Progenitor cell of endocrine pancreas (in vitro differentiated cells): ENCODE results near the gene STARD9. TPM values are rescaled to one million over a fixed set of nuclear protein-coding genes. Genes with fewer than 3 reads are reported as not detected.

ENCODE experiments used
- DNase-seq: peaks from one replicate; pipeline ENCODE4 v3.0.0; 2021; ENCODE audit warnings: low spot score; ENCODE audit not compliant: unreplicated experiment
- H3K27ac Mint-ChIP-seq: 2 replicates; pipeline ENCODE4 v1.8.0; 2021; ENCODE audit warnings: mild to moderate bottlenecking, moderate library complexity, mixed read lengths
- H3K27me3 Mint-ChIP-seq: 2 replicates; pipeline ENCODE4 v1.8.0; 2021; ENCODE audit warnings: mixed read lengths
- H3K36me3 Mint-ChIP-seq: 2 replicates; pipeline ENCODE4 v1.8.0; 2022; ENCODE audit warnings: mixed read lengths; ENCODE audit not compliant: insufficient read depth
- H3K4me1 Mint-ChIP-seq: 2 replicates; pipeline ENCODE4 v1.8.0; 2021; ENCODE audit warnings: low read depth, mixed read lengths
- H3K4me3 Mint-ChIP-seq: 2 replicates; pipeline ENCODE4 v1.8.0; 2021; ENCODE audit warnings: low read depth, mild to moderate bottlenecking, moderate library complexity, mixed read lengths
- H3K9me3 Mint-ChIP-seq: 2 replicates; pipeline ENCODE4 v1.8.0; 2021; ENCODE audit warnings: low read depth, mixed read lengths
- CTCF ChIP-seq: fragments of 200-600 bp; sonication (generic); IDR thresholded peaks from one replicate; pipeline ENCODE4 v1.5.0; 2021; ENCODE audit warnings: antibody characterized with exemption, mild to moderate bottlenecking; ENCODE audit not compliant: unreplicated experiment
- total RNA-seq: library from RNA; stranded (reverse); gene quantifications from 2 replicates; pipeline ENCODE4 v1.2.1, GENCODE V29; 2021

The STARD9 gene
- total RNA-seq, 1 donor from 2014 or later = 1.8 TPM

DNA sequence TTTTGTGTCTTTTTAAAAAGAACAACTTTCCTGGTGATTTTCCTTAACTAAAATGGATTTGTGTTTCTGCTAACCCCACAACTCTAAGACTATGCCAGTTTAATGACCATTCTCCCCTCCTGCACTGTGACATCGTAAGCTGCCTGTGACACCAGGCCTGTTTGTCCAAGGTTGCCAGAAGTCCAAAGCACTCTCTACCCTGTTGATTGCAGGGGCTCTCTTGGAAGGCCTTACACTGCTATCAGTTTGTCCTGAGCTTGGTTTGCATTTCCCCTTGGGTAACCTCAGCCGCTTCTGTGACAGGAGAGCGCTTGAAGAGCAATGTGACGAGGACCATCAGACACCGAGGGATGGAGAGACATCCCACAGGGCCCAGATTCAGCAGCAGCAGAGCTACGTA is 105.7 kb downstream of the STARD9 start:
- DNase-seq = no peak
- Mint-ChIP-seq H3K27ac (no peak overlapping the region), H3K27me3 (no peaks in the 10 kb centered on the region), H3K4me3 (no peak overlapping the region), H3K36me3 (no peaks in the 10 kb centered on the region), H3K4me1 (no peaks in the 10 kb centered on the region), H3K9me3 (no peaks in the 10 kb centered on the region)
- no peak for TF ChIP-seq CTCF

- Mint-ChIP-seq H3K36me3 (no peaks in the 10 kb centered on the region), H3K4me3 (no peak overlapping the region), H3K27me3 (no peaks in the 10 kb centered on the region), H3K4me1 (no peaks in the 10 kb centered on the region), H3K27ac (no peak overlapping the region), H3K9me3 (no peaks in the 10 kb centered on the region)
- TF ChIP-seq CTCF = no peak
- DNase-seq = no peak
Observed at GRCh38 chr15:42686281-42686680, 110.9 kb downstream of the STARD9 start.

- Mint-ChIP-seq H3K27me3 (no peaks in the 10 kb centered on the region), H3K4me3 (no peak overlapping the region), H3K9me3 (no peaks in the 10 kb centered on the region), H3K27ac (no peak overlapping the region), H3K36me3 (no peaks in the 10 kb centered on the region), H3K4me1 (no peaks in the 10 kb centered on the region)
- no peak for DNase-seq
- TF ChIP-seq CTCF = no peak
Observed at GRCh38 chr15:42687740-42688139, 112.3 kb downstream of the STARD9 start.

GRCh38 chr15:42688301-42688700 is 112.9 kb downstream of the STARD9 start:
- Mint-ChIP-seq H3K27ac (no peak overlapping the region), H3K4me1 (no peaks in the 10 kb centered on the region), H3K9me3 (no peaks in the 10 kb centered on the region), H3K36me3 (no peaks in the 10 kb centered on the region), H3K4me3 (no peak overlapping the region), H3K27me3 (no peaks in the 10 kb centered on the region)
- TF ChIP-seq CTCF = no peak
- no peak for DNase-seq

DNA sequence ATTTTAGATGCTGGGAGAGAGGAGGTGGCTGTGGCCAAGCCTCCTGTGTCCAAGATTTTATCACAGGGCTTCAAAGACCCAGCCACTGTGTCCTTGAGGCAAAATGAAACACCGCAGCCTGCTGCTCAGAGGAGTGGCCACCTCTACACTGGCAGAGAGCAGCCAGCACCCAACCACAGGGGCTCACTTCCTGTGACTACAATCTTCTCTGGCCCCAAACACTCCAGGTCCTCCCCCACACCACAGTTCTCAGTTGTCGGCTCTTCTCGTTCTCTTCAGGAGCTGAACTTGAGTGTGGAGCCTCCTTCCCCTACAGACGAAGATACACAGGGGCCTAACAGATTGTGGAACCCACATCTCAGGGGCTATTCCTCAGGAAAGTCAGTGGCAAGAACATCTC is 115.9 kb downstream of the STARD9 start:
- no peaks in the 10 kb centered on the region for H3K4me1 Mint-ChIP-seq
- no peaks in the 10 kb centered on the region for H3K27me3 Mint-ChIP-seq
- no peak for TF ChIP-seq CTCF
- H3K27ac Mint-ChIP-seq = no peak overlapping the region
- no peaks in the 10 kb centered on the region for H3K36me3 Mint-ChIP-seq
- H3K4me3 Mint-ChIP-seq = no peak overlapping the region
- DNase-seq = no peak
- no peaks in the 10 kb centered on the region for H3K9me3 Mint-ChIP-seq
